RWPE1 (cell line): ENCODE data around the gene GBP2.
A peak's percentile ranks its signal among the peaks of the same experiment; 100 is the strongest.
"Not testable (repeated sequence)": the region's sequence is repeated elsewhere in the genome, so short reads cannot be mapped to it uniquely, and the experiment has no call there.

ENCODE experiments used
- CTCF ChIA-PET: fragments of 350-600 bp; sonication (Branson Sonifier 250); formaldehyde crosslinking; extraction: SDS; loops from one replicate; lab custom pipeline; 2021; lab: Yijun Ruan, JAX
- POLR2A ChIA-PET: fragments of 400-600 bp; formaldehyde crosslinking; extraction: SDS; loops from one replicate; lab custom pipeline; 2020; ENCODE audit warnings: antibody characterized with exemption; ENCODE audit not compliant: low non-redundant PET; lab: Yijun Ruan, JAX
- DNase-seq: peaks from one replicate; pipeline ENCODE4 v3.0.0; 2012; ENCODE audit warnings: low spot score
- H3K27ac ChIP-seq: fragments of 450-650 bp; 2 replicates; pipeline ENCODE4 v1.5.1; 2017
- CTCF ChIP-seq: fragments of 450-650 bp; conservative IDR thresholded peaks from 2 replicates; pipeline ENCODE4 v1.5.1; 2017; ENCODE audit warnings: low read depth, mild to moderate bottlenecking

The GBP2 gene

GRCh38 chr1:89088572-89088971 lies 37.3 kb downstream of the GBP2 start:
- POLR2A ChIA-PET, result no interaction called here
- no peak overlapping the region for H3K27ac ChIP-seq
- CTCF ChIA-PET, result interaction anchor here (1.3 kb wide), 1 partner anchor 104 kb away, joined by 4 read pairs; no protein-coding TSS in a partner anchor
- TF ChIP-seq CTCF, result no peak
- no peak for DNase-seq

- POLR2A ChIA-PET, result no interaction called here
- H3K27ac ChIP-seq, result no peak overlapping the region
- CTCF ChIA-PET, result no interaction called here
- no peak for DNase-seq
- TF ChIP-seq CTCF, result no peak
These were observed 38.7 kb downstream of the GBP2 start for GRCh38 chr1:89087241-89087640.

- no peak for DNase-seq
- H3K27ac ChIP-seq, result no peak overlapping the region
- CTCF ChIA-PET, result interaction anchor here (0.5 to 0.9 kb wide), 5 partner anchors 18 to 513 kb away, joined by 3 to 5 read pairs (median 3); no protein-coding TSS in a partner anchor
- POLR2A ChIA-PET, result no interaction called here
- peak; percentile 20; the same call in 1 of the 2 replicates for TF ChIP-seq CTCF
These were observed 40.1 kb downstream of the GBP2 start for GRCh38 chr1:89085781-89086180.

DNA sequence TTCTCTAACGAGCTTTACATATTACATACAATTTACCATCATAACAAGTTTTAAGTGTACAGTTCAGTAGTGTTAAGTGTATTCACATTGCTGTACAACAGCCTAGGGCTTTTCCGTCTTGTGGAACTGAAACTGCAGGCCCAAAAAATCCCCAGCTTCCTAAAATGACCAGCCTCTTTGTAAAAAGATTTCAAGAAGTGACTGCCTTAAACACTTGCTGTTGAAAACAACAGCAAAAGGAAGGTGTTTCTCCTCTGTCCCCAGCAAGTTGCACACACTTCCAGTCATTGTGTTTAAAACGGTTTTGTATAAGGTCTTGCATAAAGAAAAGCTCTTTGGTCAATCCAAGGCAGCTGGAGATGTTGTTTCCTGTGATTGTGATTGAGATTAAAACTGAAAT lies 44.9 kb downstream of the GBP2 start:
- CTCF ChIA-PET, result interaction anchor here (0.6 kb wide), 1 partner anchor 643 kb away, joined by 3 read pairs; no protein-coding TSS in a partner anchor

GRCh38 chr1:89080068-89080467 lies 45.8 kb downstream of the GBP2 start:
- POLR2A ChIA-PET, DNase-seq, CTCF ChIA-PET, H3K27ac ChIP-seq: not testable (repeated sequence)

More for the DNA sequence above, 44.9 kb downstream of the GBP2 start:
- DNase-seq, result no peak
- POLR2A ChIA-PET, result no interaction called here
- TF ChIP-seq CTCF, result no peak
- H3K27ac ChIP-seq, result no peak overlapping the region

GRCh38 chr1:89072466-89073065 lies 53.3 kb downstream of the GBP2 start:
- H3K27ac ChIP-seq, POLR2A ChIA-PET, DNase-seq, CTCF ChIA-PET: not testable (repeated sequence)

GRCh38 chr1:89070509-89070908 lies 55.4 kb downstream of the GBP2 start:
- DNase-seq, result no peak
- H3K27ac ChIP-seq, result no peak overlapping the region
- POLR2A ChIA-PET, result no interaction called here
- no peak for TF ChIP-seq CTCF
- CTCF ChIA-PET, result no interaction called here
